HG02943 (cell line): ENCODE data around the gene TLR3.
"Not testable (repeated sequence)": the region's sequence is repeated elsewhere in the genome, so short reads cannot be mapped to it uniquely, and the experiment has no call there.

Source experiments
- ATAC-seq: cut with Tn5 transposase; IDR thresholded peaks from one replicate; pipeline ENCODE4 v1.9.1; 2021; ENCODE audit warnings: mild to moderate bottlenecking, low read depth, moderate library complexity; ENCODE audit not compliant: unreplicated experiment

TLR3 gene

DNA sequence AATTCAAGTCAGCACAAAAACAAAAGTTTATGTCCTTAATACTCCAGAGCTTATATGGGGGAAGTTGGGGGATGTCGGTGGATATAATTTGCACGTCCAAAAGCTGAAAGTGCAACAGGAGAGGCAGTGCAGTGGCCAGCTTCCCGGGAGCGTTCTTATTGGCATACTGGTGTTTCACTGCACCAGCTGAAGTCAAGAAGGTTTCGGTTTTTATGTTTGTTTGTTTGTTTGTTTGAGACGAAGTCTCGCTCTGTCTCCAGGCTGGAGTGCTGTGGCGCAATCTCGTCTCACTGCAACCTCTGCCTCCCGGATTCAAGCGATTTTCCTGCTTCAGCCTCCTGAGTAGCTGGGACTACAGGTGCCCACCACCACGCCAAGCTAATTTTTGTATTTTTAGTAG is 28.6 kb upstream of the TLR3 start:
- ATAC-seq, result no peak

DNA sequence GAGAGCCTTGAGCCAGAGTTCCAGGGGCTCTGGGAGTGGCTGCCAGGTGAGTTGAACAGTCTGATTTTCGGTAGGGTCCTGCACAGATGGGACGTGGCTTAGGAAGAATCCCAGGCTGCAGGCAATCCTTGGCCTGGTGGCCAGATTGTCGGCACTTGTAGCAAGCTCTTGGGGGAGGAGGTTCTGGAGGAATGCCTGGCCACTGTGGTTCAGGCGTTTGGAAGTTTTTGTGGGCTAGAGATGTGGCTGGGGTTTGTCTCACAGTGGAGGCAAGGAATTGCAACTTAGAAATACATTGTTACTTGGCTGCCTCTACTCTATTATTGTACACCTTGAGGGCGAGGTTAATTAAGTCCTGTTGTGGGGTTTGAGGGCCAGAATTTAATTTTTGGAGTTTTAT is 21.5 kb upstream of the TLR3 start:
- ATAC-seq, result not testable (repeated sequence)

DNA sequence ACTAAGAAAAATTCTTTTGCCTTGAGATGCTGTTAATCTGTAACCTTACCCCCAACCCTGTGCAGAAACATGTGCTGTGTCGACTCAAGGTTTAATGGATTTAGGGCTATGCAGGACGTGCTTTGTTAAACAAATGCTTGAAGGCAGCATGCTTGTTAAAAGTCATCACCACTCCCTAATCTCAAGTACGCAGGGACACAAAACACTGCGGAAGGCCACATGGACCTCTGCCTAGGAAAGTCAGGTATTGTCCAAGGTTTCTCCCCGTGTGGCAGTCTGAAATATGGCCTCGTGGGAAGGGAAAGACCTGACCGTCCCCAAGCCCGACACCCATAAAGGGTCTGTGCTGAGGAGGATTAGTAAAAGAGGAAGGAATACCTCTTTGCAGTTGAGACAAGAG is 18.8 kb upstream of the TLR3 start:
- not testable (repeated sequence) for ATAC-seq

DNA sequence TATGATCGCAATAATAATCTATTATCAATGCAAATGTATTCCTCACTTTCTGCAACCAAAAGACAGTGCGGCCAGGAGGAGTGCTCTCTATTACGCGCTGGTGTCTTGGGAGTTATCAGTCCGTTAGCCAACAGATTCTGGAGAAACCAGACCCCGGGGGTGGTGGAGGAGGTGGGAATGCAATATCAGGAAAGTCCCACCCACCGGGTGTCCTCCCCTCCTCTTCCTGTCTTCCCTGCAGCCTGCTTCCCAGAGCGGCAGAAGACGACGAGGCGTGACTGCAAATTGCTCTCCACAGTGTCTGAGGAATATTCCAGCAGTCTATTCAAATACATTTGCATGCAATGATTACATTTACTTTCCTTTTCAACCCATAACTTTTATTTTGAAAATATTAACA is 17.9 kb upstream of the TLR3 start:
- ATAC-seq, result no peak

DNA sequence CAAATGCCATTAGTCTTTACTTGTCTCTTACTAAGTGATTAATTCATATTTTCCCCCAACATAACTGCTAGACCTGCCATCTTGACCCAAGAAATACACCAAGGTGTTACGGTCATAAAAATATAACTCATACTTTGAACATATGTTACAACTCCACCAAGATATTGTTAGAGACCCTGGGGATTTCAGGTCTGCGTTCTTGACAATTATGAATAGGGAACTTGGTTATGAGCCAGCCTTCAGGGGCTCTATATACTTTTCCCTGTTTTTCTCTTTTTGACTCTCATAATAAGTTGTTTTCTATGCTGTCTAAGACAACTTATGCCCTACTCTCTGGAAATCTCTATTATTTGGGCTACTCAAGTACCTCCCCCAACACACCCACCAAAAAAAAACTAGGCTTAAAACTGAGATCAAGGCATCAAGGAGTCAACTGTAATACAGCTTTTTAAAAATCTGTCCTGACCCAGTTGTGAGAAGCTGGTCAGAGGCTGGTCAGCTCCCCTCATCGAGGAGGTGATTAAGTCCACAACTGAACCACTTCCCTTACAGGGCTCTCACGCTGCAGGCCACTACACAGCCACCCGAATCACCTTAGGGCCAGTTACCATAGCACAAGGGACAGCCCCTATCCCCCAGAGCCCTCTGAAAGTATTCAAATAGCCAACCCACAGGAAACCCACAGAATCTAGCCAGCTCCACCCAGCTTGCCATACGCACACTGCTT is 10.5 kb upstream of the TLR3 start:
- peak; percentile 100 for ATAC-seq

DNA sequence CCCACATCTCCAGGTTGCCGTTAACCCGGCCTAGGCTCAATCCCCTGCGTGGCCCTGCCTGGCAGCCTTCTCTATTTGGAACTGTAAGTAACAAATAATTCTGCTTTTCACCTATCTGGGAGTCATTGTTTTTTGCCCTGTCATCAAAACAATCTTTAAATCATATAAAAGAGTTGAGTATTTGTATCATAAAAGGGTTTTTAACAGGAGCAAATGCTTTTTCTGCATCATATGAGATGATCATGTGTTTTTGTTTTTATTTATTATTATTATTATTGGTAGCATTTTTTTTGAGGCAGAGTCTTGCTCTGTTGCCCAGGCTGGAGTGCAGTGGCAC is 10.0 kb upstream of the TLR3 start:
- ATAC-seq, result no peak

DNA sequence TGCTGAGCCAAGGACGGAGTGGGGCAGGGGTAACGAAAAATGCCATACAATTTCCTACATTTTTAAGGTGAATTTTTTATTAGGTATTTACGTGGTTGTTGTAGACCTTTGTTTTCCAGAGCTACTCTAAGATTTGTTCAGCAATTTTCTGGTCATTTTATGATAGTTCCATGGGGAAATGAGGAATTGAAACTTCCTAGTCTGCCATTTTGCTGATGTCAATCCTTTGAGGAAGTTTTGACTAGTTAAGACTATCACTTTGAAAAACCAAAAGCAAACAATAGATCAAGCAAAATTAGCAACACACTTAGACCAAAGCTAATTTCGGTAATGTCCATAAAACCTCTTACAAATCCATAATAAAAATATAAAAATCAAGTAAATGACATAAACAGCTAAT is 7.0 kb upstream of the TLR3 start:
- no peak for ATAC-seq

DNA sequence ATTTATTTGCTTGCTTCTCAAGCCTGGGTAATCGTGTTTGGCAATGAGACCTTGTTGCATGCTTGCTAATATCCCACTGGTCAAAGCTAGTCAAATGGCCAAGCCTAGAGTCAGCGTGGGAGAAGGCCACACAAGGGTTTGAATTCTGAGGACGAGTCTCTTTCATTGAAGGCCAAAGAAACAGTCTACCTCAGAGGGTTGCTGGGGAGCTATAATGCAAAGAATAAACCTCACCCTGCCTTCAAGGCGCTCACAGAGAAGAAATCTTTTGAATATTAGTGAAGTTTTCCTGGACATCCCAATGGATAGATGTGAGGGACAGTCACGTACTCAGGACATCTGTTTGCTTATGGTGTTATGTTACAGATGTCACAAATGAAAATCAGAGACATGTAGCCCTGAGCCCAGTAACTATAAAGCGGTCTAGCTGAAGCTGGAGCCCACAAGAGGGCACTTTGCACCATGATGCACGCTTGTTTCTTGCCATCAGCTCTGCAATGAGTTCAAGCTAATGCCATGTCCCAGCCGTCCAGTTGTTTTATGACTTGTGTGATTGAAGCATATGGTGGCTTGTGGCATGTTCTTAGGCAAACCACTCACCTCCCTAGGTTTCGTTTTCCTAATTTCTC is 1.1 kb upstream of the TLR3 start:
- peak; percentile 83 for ATAC-seq

DNA sequence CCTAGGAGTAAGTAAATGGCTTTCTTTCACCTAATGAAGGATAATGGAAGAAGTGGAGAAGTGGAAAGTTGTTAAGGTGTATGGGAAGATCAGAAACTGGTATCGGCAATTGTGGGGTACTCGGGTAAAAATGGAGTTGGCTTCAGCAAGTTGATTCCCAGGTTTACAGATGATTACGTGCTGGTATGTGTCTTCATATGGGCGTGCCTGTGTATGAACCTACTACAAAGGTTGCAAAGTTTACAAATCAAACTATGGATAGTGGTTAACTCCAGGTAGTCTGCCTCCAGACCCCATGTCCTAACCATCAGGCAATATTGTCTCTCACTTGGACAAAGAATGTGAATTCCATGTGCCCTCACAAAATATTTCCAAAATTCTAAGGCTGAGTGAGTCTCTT is 773 bp downstream of the TLR3 start:
- ATAC-seq, result no peak

DNA sequence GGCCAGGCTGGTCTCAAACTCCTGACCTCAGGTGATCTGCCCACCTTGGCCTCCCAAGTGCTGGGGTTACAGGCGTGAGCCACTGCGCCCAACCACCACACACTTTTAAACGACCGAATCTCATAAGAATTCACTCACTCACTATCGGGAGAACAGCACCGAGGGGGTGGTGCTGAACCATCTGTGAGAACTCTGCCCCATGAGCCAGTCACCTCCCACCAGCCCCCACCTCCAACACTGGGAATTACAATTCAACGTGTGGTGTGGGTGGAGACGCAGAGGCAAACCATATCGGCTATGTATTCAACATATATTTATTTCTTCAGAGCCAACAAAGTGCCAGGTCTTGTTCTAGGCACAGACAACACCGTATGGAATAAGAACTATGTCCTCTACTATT is 3.6 kb downstream of the TLR3 start:
- no peak for ATAC-seq

DNA sequence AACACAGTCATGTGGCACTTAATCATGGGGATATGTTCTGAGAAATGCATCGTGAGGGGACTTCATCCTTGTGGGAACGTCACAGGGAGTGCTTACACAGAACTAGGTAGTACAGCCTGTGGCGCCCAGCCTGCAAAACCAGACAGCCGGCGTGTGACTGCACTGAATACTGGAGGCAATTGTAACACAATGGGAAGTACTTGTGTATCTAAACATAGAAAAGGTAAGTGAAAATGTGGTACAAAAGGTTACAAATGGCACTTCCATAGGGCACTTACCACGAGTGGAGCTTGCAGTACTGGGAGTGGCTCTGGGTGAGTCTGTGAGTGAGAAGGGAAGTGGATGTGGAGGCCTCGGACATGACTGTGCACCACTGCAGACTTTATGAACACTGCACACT is 5.2 kb downstream of the TLR3 start:
- no peak for ATAC-seq

DNA sequence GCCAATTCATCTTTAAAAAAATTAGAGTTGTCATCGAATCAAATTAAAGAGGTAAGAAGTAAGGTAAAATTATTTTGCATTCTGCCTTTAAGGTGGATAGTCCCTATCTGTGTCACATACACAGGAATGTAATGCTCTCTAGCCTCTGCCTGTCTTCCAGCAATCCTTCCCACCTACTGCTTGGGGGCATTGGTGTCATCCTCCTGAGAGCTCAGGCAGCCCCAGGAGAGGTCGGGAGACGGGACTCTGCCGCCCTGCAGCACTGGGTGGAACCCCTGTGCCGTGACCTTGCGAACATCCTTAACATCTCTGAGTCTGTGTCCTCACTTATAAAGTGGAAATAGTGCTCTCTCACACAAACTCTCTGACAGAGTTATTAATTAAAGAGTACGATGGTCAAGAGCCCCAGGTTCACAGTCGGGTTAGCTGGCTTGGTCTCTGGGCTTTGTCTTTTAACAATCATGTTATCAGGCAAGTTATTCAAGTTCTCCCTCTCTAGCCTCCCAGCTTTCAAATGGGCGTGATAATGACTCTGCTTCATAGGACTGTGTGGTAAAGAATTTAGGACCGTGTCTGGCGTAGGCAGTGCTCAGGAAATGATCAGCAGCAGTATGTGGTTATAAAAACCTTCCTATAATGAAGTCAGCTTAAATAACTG is 10.2 kb downstream of the TLR3 start:
- no peak for ATAC-seq

DNA sequence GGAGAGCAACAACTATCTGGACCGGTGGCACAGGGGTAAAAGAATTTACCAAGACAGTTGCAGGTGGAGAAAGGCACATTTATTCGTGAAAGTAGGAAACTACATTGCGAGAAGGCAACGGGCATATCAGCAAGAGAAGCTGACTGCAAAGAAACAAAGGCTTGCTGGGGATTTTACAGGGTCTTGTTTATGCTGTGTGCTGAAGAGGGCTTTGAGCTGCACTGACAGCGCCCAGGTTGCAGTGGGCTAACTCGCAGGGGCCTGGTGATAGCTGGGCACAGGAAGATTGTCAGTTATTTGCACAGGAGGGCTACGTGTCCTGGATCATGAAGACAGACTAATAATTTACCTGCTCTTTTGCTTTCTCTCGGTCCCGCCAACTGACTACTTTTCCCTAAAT is 10.7 kb downstream of the TLR3 start:
- no peak for ATAC-seq

DNA sequence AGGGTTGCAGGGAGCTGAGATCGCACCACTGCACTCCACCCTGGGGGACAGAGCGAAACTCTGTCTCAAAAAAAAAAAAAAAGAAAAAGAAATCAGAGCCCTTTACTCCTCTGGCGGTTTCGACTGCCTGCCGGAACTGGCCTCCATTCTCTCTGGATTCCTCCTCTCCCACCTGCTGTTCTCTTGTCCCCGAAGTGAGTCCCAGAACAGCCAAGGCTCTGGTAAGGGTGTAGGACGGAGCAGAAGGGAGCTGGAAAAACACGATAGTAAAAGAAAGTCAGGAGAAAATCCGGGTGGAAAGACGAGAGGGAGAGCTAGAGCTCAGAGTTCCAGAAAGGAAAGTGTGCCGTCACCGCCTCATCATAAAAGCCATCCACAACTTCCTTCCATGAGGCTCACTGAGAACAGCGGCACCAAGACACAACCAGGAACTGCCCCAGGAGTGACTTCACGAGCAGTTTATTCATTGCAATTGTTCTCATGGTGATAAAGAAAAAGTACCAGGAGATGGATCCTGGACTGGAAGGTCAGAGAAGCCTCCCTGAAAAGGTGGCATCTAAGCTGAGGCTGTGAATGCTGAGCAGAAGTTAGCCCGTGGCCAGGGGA is 12.3 kb downstream of the TLR3 start:
- no peak for ATAC-seq

DNA sequence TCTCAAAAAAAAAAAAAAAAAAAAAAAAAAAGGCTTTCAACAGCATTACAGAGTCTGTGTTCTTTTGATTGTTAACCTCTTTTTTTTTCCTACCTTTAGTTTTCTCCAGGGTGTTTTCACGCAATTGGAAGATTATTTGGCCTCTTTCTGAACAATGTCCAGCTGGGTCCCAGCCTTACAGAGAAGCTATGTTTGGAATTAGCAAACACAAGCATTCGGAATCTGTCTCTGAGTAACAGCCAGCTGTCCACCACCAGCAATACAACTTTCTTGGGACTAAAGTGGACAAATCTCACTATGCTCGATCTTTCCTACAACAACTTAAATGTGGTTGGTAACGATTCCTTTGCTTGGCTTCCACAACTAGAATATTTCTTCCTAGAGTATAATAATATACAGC is 13.3 kb downstream of the TLR3 start:
- ATAC-seq, result no peak

DNA sequence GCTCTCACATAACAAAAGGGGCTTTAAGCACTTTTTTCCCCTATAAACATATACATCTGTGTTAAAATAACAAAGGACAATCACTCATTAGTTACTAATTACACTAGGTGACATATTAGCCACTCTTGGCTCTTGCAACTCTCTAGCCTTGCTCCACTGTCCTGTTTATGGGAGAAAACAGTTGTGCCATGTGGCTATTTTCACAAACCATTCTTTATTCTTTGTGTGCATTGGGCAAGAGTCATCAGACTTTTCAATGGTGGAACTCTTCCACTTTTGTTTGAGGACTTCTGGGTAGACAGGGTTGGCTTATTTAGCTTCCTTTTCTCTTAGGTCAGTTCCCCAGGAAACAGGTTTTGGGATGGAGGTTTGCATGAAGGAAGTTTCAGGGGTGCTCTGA is 19.6 kb downstream of the TLR3 start:
- ATAC-seq, result no peak

DNA sequence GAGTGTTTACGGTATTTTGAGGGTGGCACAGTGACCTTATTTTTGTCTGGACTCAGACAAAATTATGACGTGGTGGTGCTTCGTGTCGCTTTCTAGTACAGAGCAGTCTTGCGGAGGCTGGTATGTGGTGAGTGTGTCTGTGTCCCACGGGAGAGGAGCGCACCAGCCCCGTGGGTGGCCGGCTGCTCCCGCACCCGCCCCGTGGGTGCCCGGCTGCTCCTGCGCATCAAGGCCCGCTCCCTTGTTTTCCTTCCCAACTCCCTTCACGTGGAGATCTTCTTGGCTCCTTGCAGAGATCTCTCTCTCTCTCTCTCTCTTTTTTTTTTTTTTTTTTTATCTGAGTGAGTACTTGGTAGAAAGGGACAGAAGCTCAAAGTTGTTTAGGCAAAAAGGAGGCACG is 23.3 kb downstream of the TLR3 start:
- no peak for ATAC-seq

DNA sequence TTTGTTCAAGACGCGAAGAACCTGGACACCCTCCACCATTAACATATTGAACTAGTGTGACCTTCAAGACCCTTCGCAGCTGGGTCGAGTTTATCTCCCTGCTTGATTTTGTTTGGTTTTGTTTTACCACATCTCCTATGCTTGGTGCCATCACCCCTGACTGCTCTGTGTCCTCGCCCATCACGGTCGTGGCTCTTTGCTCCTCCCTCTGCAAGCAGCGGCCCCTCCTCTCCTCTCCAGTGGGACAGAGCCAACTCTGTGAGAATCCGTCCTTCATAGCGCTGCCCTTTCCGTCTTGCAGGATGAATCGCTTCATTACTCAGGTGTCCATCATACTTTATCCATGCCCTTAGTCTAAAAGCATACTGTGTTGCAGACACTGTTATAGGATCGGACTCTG is 26.4 kb downstream of the TLR3 start:
- ATAC-seq, result no peak

DNA sequence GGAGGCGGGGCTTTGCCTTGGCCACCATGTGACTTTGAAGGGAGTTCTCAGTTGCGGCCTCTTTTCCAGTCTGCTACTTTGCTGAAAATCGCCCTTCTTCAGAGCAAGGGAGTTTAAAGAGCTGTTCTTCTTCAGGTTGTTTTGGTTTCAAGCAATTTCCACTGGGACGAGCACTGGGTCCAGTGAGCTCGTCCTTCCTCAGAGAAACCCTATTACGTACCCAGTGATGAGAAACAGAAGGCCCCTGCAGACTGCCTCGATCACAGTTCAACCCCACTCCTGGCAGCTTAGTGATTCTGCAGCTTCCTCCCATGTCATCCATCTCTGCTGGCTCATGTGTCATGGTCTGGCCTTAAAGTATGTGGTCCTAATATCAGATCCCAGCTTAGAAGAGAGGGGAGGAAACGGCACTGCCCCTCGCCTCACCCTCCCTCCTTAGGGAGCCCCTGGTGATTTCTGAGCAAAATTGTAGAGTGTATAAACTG is 27.8 kb downstream of the TLR3 start:
- ATAC-seq, result no peak

DNA sequence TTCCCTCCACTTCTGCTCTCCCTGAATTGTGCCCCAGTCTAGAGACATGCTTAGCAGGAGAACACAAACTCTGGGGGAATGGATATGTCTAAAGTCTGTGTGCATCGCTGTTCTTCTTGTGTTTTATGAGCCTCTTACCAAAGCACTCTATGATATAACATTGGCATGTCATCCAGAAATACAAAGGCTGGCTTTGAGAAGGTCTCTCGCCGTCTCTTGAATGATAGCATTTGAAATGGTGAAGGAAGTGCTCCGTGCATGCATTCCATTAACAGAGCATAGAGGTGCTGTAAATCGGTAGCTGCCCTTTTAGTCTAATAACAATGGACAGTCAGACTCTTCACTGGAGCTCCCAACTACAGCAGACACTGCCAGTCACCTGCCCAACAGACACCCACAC is 28.4 kb downstream of the TLR3 start:
- no peak for ATAC-seq

DNA sequence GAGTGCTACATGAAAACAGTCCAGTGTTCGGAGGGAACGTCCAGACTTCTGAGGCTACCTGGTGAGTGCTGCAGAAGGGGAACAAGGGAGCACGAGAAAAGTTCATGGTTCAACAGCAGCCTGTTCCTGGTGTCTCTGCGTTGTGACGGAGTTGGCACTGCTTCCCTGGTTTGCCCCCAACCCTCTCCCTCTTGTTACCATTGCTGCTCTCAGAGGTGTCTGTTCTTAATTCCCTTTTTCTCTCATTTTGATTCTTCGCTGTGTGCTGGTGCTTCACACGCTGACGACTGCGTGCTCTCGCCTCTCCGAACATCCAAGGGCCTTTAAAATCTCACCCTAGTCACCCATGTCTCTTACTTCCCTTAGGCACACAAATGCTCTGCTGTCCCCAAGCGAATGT is 34.0 kb downstream of the TLR3 start:
- no peak for ATAC-seq
